ENCODE measurements around the gene DCP1B. TPM values are rescaled to one million over a fixed set of nuclear protein-coding genes. Genes with fewer than 3 reads are reported as not detected.
A peak's percentile ranks its signal among the peaks of the same experiment; 100 is the strongest.

DCP1B gene
- total RNA-seq, 2 donors from 2014 or later: 9.6 to 10.8 TPM

GRCh38 chr12:1974812-1975211 is 29.4 kb downstream of the DCP1B start:
- Histone ChIP-seq H3K27ac (peak overlapping the region; percentile 3), H3K27me3 (no peaks in the 10 kb centered on the region), H3K9ac (ENCODE audit: low read depth in 2 of 2, low read length in 2 of 2) (no peak overlapping the region), H3K4me3 (no peak overlapping the region), H3K36me3 (no peaks in the 10 kb centered on the region), H3K9me3 (no peaks in the 10 kb centered on the region), H3K4me1 (no peaks in the 10 kb centered on the region)
- DNase-seq: no peak
- intact Hi-C loops (cut with DNase I): no loop called here
- no peak for TF ChIP-seq CTCF (IDR thresholded peaks at IDR 0.05)

GRCh38 chr12:1972856-1973317 is 31.4 kb downstream of the DCP1B start:
- H3K4me3 ChIP-seq: no peak overlapping the region
- no peaks in the 10 kb centered on the region for H3K27me3 ChIP-seq
- H3K4me1 ChIP-seq: no peaks in the 10 kb centered on the region
- no peaks in the 10 kb centered on the region for H3K36me3 ChIP-seq
- no peaks in the 10 kb centered on the region for H3K9me3 ChIP-seq
- intact Hi-C loops (cut with DNase I): no loop called here
- DNase-seq: no peak
- TF ChIP-seq CTCF (IDR thresholded peaks at IDR 0.05): no peak
- H3K27ac ChIP-seq: peak overlapping the region; percentile 45
- H3K9ac ChIP-seq (ENCODE audit: low read depth in 2 of 2, low read length in 2 of 2): no peak overlapping the region

- no peak for TF ChIP-seq CTCF (IDR thresholded peaks at IDR 0.05)
- no peaks in the 10 kb centered on the region for H3K27me3 ChIP-seq
- H3K4me3 ChIP-seq: no peak overlapping the region
- no peak for DNase-seq
- H3K4me1 ChIP-seq: no peaks in the 10 kb centered on the region
- H3K27ac ChIP-seq: peak overlapping the region; percentile 45
- no peaks in the 10 kb centered on the region for H3K36me3 ChIP-seq
- H3K9ac ChIP-seq (ENCODE audit: low read depth in 2 of 2, low read length in 2 of 2): no peak overlapping the region
- H3K9me3 ChIP-seq: no peaks in the 10 kb centered on the region
- intact Hi-C loops (cut with DNase I): no loop called here
Measured at GRCh38 chr12:1972260-1972659, 32.0 kb downstream of the DCP1B start.

- TF ChIP-seq CTCF (IDR thresholded peaks at IDR 0.05): no peak
- Histone ChIP-seq H3K36me3 (no peaks in the 10 kb centered on the region), H3K27me3 (no peaks in the 10 kb centered on the region), H3K27ac (no peak overlapping the region), H3K9ac (ENCODE audit: low read depth in 2 of 2, low read length in 2 of 2) (no peak overlapping the region), H3K4me1 (no peaks in the 10 kb centered on the region), H3K9me3 (no peaks in the 10 kb centered on the region), H3K4me3 (no peak overlapping the region)
- no peak for DNase-seq
- intact Hi-C loops (cut with DNase I): no loop called here
Measured at GRCh38 chr12:1970331-1970900, 33.8 kb downstream of the DCP1B start.

GRCh38 chr12:1966561-1967226 is 37.6 kb downstream of the DCP1B start:
- H3K27me3 ChIP-seq: no peaks in the 10 kb centered on the region
- no peaks in the 10 kb centered on the region for H3K36me3 ChIP-seq
- intact Hi-C loops (cut with DNase I): no loop called here
- H3K4me1 ChIP-seq: no peaks in the 10 kb centered on the region
- no peak overlapping the region for H3K9ac ChIP-seq (ENCODE audit: low read depth in 2 of 2, low read length in 2 of 2)
- H3K9me3 ChIP-seq: no peaks in the 10 kb centered on the region
- TF ChIP-seq CTCF (IDR thresholded peaks at IDR 0.05): no peak
- DNase-seq: no peak
- H3K4me3 ChIP-seq: no peak overlapping the region
- H3K27ac ChIP-seq: no peak overlapping the region
